ENCODE results near the gene IGDCC3.

DNA sequence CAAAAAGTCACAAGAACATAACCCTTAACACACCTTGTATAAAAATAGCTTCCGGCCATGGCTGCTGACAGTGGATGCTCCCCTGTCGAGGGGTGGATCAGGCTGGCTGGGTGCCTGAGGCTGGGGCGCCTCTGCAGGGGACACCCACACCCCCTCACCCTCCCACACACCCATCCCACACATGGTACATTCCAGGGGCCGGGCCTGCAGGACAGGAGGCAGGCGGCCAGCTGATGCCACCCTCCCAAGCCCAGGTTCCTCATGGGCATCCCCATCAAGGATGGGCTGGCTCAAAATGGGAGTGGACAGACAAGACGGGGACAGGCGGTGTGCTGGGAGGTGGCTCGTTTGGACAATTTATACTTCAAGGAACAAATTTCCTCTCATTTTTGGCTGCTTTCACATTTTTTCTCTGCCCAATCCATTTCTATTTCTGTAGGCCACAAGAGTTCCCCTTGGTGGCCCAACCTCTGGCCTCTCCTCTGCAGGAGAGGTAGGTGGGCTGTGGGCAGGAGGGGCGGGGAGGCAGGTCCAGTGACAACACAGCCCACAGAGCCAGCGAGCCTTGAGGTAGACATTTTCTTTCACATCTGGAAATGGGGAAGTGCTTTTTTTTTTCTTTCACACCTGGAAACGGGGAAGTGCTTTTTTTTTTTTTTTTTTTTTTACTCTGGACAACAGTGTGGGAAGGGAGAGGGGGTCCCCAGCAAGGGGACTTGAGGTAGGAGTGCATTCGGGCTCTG is 50.0 kb downstream of the IGDCC3 start:
- no peak for TF ChIP-seq POLR2A (IDR thresholded peaks at IDR 0.05; ENCODE audit: low read length)
- no peak for TF ChIP-seq GATA1 (IDR thresholded peaks at IDR 0.05; ENCODE audit: low read depth, low read length)

Measured in erythroblast (primary cell).